Suppressor macrophage (primary cell): ENCODE results near the gene PEAR1.

Experiments used
- DNase-seq, 4 experiments: peaks; one replicate each; pipeline ENCODE4 v3.0.0-alpha.2; 2020 to 2022

Gene PEAR1

DNA sequence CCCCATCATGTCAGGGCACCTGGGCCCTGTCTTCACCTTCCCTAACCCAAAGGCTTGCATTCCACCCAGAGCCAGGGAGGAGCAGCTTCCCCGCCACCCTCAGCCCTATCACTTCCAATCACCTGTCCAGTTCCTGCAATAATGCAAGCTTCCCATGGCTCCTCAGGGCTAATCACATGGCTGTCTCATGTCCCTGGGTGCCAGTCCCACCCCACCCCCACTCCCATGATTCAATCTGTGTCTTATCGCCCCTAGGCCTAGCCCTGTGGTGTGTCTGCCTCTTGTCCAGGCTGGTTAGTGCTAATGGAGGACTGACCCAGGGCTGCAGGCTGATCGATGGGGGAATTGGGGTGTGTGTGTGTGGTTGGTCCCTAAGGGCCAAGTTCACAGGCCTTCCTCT, 11.0 kb upstream of the PEAR1 start:
- DNase-seq = no peak

DNA sequence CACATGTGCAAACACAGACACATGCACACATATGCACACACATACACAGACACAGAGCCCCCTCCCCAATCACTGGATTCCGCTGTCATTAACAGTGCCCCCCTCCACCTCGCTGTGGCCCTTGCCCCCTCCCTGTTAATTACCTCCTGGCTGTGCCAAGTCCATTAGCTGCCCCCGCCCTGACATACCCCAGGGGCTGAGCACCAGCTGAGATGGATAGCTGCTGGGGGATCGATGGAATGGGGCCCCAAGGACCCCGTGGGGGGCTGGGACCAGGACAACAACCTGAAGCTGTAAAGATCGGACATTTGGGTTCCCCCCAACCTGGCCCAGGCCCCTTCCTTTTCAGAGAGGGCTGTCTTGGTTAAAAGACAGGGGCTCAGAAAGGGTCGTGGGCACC, 9.6 kb upstream of the PEAR1 start:
- no peak for DNase-seq

DNA sequence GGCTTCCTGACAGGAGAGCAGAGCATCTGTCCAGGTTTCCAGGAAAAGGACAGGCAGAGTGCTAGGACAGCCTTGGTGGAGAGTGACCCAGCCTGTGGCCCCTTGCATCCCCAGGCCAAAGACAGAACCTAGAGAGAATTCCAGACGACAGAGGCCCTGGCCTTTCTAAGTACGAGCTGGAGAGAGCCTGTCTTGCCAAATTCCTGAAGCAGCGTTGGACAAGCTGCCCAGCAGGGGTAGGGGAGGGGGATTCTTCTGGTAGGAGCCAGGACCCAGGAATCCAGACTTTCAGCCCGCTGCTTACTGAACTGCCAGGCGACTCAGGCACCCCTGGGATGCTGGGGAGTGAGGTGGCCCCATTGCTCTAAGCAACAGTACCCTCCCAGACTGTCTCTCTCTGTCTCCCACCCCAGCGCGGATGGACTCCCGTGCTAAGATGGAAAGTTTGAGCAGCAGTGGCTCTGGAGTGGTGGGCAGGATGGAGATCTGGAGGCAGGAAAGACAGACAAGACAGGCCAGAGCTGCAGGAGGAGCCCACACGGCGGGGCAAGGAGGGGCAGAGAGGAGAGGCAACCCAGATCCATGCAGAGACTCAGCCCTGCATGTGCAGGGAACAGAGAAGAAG, 8.8 kb upstream of the PEAR1 start:
- no peak for DNase-seq

DNA sequence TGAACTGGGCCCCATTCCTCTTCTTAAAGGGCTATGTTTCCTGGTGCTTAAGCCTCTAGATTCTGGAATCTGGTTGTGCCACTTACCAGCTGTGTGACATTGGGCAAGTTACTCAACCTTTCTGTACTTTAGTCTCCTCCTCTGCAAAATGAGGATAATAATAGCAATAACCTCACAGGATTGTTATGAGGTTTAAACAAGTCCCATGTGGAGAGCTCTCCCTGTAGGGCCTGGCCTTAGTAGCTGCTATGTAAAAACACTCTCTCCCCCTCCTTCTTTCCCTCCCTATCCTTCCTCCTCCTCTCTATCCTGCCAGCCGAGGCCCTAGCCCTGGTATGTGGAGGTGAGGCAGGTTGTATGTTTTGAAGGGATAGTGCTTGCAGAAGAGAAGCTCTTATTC, 8.2 kb upstream of the PEAR1 start:
- DNase-seq = no peak

DNA sequence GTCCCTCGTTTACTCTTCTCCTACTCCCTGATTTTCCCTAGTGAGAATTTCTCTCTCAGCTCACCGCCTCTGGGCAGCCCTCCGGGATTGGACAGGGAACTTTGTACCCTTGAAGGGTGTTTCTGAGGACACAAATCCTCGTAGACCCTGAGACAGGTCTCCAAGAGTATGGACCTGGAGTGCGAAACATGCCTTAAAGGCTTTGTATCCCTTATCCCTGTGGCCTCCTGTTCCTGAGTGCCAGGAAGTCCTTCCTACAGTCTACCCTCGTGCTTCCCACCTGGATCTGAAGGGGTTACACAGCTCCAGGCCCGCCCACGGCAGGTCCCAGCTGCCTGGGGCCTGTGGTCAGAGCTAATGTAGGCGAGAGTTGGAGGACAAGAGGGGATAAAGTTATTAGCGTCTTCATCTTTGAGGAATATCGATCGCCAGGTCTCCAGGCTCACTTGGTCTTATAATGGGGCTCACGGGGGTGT, 7.6 kb upstream of the PEAR1 start:
- no peak for DNase-seq

DNA sequence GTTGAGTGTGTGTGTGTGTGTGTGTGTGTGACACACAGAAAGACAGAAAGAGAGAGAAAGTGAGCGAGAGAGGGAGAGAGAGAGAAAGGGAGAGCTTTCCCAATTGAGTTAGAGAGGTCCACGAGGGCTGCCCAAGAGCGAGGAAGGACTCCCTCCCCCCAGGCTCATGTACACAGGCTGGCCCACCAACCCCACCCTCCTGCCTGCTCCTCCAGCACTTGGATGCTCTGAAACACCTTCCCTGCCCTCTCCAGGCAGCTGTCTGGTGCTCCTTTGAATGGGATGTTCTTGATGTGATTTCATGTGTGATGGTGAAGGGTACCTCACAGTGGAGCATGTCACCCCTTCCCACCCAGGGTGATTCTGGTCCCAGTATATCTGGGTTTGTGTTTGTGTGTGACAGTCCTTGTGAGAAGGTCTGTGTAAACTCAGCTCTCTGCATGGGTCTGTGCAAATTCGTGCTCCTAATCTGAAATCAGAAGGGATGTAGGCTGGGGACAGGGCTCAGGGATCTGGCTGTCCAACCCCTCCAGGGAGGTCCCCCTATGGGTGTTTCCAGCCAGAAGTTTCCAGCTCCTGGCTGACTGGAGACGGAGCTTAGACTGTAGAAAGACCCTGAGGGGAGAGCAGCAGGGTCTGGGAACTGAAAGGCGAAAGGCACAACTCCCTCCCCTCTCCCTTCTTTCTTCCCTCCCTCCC, 6.8 kb upstream of the PEAR1 start:
- no peak for DNase-seq

DNA sequence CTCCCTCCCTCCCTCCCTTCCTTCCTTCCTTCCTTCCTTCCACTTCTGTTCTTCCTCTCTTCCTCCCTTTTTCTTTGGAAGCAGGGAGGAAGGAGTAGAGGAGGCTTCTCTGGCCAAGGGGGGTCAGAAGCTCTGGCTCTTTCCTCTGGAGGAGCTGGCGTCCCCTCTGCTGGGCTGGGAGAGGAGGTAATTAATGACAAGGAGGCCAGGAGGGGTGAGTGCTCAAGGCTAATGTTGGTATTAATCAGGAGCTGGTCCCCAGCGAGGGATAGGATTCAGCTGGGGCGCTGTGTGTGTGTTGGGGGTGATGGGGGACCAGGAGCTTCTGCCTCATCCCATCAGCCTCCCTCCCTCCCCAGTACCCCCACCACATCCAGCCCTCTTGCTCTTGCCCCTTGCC, 6.2 kb upstream of the PEAR1 start:
- no peak for DNase-seq

DNA sequence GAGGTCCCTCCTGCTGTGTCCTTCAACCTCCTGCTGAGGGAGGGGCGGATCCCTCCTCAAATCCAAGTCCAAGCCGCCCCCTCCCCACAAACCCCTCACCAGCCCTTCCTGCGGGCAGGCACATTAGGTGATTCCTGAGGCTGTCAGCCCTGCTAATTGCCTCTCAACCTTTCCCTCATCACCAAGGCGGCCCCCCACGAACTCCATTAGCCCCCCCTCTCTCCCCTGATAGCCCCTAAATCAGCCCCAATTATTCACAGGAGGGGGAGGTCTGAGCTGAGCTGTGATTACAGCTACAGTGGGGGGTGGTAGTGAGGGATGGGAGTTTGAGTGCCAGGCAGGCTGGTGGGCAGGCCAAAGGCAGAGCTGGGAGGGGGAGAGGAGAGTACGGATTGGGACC, 5.8 kb upstream of the PEAR1 start:
- DNase-seq = no peak

DNA sequence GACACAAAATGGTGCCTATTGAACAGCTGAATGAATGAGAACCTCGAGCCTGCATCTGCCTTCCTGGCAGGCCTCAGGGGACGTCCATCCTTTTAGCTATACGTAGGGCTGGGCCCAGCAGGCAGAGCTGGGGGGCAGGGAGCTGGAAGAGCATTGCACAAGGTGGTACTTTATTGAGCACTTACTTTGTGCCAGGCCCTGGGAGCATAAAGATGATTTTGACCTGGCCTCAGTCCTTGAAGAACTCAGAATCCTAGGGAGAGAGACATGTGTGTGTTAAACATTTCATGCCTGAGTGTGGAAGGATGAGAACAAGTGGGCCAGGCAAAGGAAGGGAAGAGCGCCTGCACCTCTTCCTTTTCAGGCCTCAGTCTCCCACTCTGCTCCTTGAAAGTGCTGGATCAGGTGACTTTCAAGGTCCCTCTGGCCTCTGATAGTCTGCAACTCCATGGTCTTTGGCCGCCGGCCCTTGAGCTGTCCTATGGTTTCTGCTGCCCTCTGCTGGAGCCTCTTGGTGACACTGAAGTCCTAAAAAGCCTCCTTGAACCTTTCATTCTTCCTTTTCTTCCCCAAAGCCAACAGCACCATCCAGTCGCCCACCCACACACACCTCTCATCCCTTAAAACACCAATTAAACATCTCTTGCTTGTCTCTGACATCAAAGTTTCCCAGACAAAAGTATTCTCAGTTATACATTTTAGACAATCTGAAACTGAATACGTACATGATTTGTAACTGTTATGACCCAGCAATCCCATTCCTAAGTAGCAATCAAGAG, 3.5 kb upstream of the PEAR1 start:
- peak; percentile 80 to 90 (median 86) for DNase-seq

DNA sequence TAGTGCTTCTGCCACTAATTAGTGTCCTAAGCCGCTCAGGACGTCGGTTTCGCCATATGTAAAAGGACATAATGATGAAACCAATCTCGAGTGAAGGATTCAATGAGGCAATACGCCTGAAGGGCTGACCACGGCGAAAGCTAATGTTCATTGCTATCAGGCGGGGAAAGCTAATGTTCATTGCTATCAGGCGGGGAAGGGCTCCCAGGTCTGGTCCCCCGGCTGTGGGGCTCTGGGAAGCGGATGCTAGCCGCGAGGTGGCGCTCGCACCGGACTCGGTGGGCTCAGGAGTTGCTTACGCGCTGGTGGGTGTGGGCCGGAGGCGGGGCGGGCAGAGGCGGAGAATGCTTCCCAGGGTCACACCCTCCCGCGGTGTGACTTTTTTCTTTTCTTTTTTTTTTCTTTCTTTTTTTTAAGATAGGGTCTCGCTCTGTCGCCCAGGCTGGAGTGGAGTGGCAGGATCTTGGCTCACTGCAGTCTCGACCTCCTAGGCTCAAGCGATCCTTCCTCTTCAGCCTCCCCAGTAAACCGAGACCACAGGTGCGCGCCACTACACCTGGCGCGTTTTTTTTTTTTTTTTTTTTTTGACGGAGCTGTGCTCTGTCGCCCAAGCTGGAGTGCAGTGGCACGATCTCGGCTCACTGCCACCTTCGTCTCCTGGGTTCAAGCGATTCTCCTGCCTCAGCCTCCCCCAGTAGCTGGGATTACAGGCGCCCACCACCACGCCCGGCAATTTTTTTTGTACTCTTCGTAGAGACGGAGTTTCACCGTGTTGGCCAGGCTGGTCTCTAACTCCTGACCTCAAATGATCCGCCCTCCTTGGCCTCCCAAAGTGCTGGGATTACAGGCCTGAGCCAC, 1.1 kb upstream of the PEAR1 start:
- DNase-seq = peak; percentile 85 to 94 (median 90)

DNA sequence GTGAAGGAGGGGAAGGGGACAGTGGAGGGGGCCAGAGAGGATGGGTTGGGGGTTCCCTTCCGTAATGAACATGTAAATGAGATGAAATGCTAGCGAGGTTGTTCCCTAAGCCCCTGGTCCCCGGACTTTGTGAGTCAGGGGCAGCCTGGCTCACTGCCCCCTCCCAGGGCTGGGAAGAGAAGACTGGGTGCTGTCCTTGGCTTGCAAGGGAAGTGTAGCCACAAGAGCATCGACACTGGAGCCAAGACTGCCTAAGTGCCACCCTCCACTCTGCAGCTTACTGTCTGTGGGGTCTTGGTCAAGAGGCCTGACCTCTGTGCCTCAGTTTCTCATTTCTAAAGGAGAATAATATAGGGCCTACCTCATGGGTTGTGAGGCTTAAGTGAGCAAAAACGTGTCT, 483 bp downstream of the PEAR1 start:
- DNase-seq = no peak

DNA sequence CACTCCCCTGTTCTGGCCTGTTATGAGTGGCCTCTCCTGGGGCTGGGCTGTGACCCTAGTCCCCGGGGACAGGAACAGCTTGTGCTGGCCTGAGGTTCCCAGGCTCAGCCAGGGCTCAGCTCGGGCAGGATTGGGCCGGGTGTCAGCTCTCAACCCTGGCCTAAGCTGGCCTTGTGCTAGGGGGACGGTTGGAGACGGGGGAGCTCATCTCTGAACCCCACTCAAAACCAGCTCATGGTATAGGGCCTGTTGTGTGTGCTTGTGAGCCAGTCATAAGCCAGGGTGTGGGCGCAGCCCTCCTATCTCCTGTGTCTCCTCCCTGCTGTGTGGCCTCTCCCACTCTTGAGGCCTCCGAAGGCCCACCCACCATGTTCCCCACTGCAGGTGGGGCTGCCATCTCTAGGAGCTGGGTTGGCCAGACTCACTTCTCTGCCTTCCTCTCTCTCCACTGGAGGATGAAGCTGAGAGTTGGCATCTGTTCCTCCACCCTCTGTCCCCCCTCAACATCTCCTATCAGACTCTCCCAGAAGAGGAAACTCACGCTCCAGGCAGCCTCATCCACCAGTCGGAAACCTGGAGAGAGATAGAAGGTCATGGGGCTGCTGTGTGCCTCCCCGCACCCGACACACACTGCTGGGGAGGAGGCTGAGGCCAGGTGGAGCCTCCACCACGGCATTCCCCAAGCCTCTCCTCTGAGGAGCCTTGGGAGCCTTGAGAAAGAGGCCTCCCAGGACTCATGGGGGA, 1.4 kb downstream of the PEAR1 start:
- no peak for DNase-seq

DNA sequence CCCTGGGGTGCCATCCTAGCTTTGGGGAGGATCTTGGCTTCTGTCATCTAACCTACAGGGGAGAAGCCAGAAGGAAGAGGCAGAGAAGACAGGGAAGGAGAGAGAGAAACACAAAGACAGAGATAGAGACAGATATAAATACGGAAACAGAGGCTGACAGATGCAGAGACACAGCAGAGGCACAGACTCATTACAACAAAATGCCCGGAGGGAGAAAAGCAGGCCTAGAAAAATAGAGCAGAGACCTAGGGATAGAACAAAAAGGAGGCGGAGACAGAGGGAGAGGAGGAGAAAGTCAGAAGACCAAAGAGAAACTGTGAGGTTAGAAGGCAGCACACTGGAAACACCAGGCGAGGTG, 1.9 kb downstream of the PEAR1 start:
- no peak for DNase-seq

DNA sequence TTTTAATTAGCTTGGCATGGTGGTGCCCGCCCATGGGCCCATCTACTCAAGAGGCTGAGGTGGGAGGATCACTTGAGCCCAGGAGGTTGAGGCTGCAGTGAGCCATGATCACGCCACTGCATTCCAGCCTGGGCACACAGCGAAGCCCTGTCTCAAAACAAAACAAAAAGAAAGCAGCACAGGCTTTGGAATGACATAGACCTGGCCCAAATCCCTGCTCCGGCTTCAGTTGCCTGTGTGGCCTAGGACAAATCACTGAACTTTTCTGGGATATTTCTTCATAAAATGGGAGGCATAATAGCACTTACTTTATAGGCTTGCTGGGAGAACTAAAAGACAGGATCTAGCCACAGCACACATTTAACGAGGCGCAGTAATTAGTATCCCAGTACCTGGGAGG, 2.4 kb downstream of the PEAR1 start:
- no peak for DNase-seq

DNA sequence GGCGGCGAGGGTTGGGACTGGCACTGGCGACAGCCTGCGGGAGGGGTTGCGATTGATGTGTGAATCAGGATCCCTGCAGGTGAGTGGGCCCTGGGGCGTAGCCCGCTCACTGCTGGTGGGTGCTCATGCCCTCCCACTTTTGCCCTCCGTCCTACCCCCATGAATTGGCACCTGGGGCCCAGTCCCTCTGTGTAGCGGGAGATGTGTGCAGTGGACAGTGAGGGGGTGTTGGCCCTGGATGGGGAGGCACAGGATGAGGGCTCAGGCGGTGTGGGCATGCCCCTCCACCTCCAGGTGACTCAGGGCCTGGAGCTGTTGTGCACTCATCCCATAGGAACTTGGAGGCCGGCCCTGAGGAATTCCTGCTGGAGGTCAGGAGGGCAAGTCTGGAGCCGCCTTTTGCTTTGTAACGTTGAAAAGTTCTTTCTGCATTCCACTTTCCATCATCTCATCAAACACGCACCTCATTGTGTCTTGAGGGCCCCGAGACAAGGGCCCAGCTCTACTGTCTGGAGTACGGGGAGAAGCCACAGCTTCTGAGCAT, 3.0 kb downstream of the PEAR1 start:
- DNase-seq = no peak

DNA sequence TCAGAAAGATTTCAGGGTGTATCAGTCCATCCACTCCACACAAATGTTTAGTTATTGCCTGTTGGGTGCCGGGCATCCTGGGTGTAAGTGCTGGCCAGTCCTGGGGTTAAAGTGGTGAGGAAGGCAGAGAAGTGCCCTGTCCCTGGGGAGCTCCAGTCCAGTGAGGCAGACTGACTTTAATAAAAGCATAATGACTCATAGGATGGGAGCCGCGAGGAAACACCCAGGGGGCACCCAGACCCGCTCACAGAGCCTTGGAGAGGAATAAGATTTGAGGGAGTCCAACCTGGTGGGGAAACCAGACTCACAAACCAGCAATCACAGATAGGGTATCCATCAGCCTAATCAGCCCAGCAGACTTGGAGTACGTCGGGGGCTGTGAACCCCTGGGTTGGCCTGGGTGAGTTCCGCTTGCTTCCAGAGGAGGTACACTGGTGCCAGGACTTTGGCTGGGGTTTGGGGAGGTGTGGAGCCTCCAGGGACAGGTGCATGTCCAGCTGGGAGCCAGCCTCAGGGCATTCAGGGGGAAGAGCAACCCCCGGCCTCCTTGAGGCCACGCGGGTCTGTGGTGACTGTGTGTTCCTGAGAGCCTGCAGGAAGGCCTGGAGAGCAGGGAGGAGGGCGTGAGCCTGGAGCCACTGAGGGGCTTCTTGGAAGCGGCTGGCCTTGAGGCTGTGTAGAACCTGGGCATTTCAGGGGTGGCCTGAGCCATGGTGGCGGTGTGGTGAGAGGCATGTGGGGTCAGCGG, 3.7 kb downstream of the PEAR1 start:
- DNase-seq = no peak

DNA sequence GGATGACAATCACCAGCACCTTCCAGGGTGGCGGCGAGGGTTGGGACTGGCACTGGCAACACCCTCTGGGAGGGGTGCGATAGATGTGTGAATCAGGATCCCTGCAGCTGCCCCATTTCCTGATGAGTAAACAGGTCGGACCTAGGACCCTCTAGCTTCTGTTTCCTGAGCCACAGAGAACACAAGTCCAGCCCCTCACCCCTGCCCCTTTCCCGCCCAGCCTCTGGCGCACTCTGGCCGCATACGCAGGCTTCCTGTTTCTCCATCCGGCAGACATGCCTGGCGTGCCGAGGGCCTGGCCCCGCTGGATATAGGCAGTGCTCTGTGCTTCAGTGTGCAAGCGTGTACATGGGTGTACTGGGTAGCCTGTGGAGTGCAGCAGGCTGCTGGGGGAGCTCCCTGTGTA, 4.6 kb downstream of the PEAR1 start:
- DNase-seq = peak in 3 of 4 experiments; percentile 43 to 76 (median 69)

DNA sequence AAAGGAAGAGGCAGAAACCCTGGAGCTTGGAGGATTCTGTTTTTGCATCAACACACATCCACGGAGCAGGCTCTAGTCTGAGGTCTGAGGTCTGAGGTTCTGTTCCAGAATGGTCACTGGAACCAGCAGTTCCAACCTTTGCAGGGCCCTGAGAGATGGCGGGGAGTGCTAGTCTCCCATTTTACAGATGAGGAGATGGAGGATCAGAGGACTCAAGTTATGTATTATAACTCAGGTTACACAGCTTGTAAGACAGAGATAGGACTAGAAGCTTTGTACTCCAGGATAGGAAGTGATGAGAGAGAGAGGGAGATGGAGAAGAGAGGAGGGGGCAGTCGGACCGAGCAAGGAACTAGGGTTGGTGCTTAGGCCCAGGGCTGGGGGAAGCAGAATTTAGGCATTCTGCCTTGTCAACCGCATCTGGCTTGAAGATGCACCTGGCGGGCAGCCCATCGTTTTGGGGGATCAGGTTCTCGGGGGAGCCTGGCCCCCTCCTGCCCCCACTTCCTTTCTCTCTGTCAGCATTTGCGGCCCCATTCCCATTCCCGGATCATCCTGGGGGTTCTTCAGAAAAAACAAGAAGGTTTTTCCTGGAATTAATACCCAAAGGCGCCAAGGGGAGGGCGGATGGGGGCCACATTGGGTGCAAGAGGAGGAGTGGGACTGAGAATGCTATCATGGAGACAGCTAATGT, 5.6 kb downstream of the PEAR1 start:
- no peak for DNase-seq

DNA sequence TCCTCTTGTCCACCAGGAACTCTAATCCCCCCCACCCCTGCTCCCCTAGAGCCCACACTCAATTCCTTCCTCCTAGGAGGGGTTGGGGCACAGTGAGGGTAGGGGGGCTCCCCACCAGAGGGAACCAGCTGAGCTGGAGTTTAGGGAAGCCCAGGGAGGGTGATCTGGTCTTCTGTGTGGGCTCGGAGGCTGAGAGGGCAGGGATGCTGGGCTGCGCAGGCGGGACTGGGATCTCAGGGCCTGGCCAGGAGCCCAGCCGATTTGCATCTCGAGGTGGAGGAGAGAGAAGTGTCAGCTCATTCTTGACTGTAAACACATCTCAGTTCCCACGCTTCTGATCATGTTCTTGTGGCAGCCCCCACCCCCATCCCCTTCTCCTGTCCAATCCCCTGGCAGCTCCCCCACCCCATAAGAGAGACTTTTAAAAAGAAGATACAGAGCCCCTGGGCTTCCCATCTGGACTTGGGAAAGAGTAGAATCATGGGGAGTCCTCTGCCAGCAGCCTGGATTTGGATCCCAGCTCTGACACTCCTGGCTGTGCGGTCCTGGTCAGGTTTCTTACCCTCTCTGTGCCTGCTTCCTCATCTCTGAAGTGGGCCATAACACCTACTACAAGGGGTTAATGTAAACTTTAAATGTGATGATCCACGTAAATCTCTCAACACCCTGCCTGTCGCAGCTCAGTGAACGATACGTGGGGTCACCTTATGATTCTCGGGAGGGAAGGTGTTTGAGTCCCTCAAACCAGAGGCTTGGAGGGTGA, 6.6 kb downstream of the PEAR1 start:
- DNase-seq = peak in 2 of 4 experiments; percentile 19 to 32
